ENCODE measurements around the gene PLEKHM1.
A peak's percentile ranks its signal among the peaks of the same experiment; 100 is the strongest.

PLEKHM1 gene

GRCh38 chr17:45430738-45431530 is 59.6 kb downstream of the PLEKHM1 start:
- 3% methylated on average over 43 of the region's 47 CpGs for WGBS
- Histone ChIP-seq H2BK5ac (ENCODE audit: low read depth, low read length, poor library complexity, severe bottlenecking) (no peak overlapping the region), H4K91ac (ENCODE audit: low read length) (no peak overlapping the region), H2BK15ac (ENCODE audit: low read depth, poor library complexity, severe bottlenecking) (peak overlapping the region; percentile 63), H2AFZ (ENCODE audit: low read depth, low read length) (no peak overlapping the region), H3K4me3 (ENCODE audit: insufficient read depth in 1 of 2, low read depth in 1 of 2, low read length in 2 of 2) (peak overlapping the region; percentile 44 to 73), H3K27me3 (ENCODE audit: control insufficient read depth in 1 of 2, insufficient read depth in 1 of 2, low read length in 2 of 2) (peaks cover 23 to 30% of the 10 kb centered on the region in 2 experiments), H2BK12ac (ENCODE audit: low read length in 2 of 2) (no peak overlapping the region), H4K8ac (ENCODE audit: low read length) (no peak overlapping the region), H3K27ac (ENCODE audit: low read length, poor library complexity, severe bottlenecking) (no peak overlapping the region), H3K4ac (ENCODE audit: low read depth in 1 of 2, low read length in 2 of 2) (no peak overlapping the region), H2BK120ac (ENCODE audit: low read depth, low read length) (no peak overlapping the region), H3K79me1 (replicated peaks; ENCODE audit: low read length, poor library complexity, severe bottlenecking) (no peaks in the 10 kb centered on the region), H3K36me3 (ENCODE audit: control insufficient read depth in 1 of 2, insufficient read depth in 2 of 2, low read depth in 1 of 2, low read length in 2 of 2) (peaks cover 9 to 14% of the 10 kb centered on the region in 2 experiments), H3K18ac (ENCODE audit: low read depth in 1 of 2, low read length in 2 of 2) (no peak overlapping the region), H3K9ac (ENCODE audit: low read length) (no peak overlapping the region), H3K4me1 (ENCODE audit: control insufficient read depth, insufficient read depth, low read depth, low read length) (peaks cover 42% of the 10 kb centered on the region), H2AK5ac (ENCODE audit: low read length, severe bottlenecking) (no peak overlapping the region), H3K9me3 (ENCODE audit: control insufficient read depth, low read length) (no peaks in the 10 kb centered on the region), H3K14ac (ENCODE audit: low read length in 2 of 2) (no peak overlapping the region), H3K23ac (ENCODE audit: low read length in 2 of 2) (peak overlapping the region in 1 of 2 experiments; percentile 85), H3K4me2 (ENCODE audit: low read length, poor library complexity, severe bottlenecking) (peak overlapping the region; percentile 90)
- DNase-seq: peak; percentile 47

GRCh38 chr17:45430006-45430737 is 60.3 kb downstream of the PLEKHM1 start:
- WGBS: 18% methylated on average over 59 of the region's 68 CpGs
- H3K4me3 ChIP-seq (ENCODE audit: insufficient read depth in 1 of 2, low read depth in 1 of 2, low read length in 2 of 2): peak overlapping the region in 1 of 2 experiments; percentile 73

GRCh38 chr17:45429339-45430005 is 61.0 kb downstream of the PLEKHM1 start:
- Histone ChIP-seq H3K4ac (ENCODE audit: low read depth in 1 of 2, low read length in 2 of 2) (no peak overlapping the region), H3K36me3 (ENCODE audit: control insufficient read depth in 1 of 2, insufficient read depth in 2 of 2, low read depth in 1 of 2, low read length in 2 of 2) (peaks cover 0 to 2% of the 10 kb centered on the region in 2 experiments), H3K9ac (ENCODE audit: low read length) (no peak overlapping the region), H3K4me3 (ENCODE audit: insufficient read depth in 1 of 2, low read depth in 1 of 2, low read length in 2 of 2) (no peak overlapping the region), H3K27me3 (ENCODE audit: control insufficient read depth in 1 of 2, insufficient read depth in 1 of 2, low read length in 2 of 2) (peaks cover 23 to 30% of the 10 kb centered on the region in 2 experiments), H2BK5ac (ENCODE audit: low read depth, low read length, poor library complexity, severe bottlenecking) (no peak overlapping the region), H2BK120ac (ENCODE audit: low read depth, low read length) (no peak overlapping the region), H3K27ac (ENCODE audit: low read length, poor library complexity, severe bottlenecking) (no peak overlapping the region), H2BK12ac (ENCODE audit: low read length in 2 of 2) (no peak overlapping the region), H3K14ac (ENCODE audit: low read length in 2 of 2) (no peak overlapping the region), H2AFZ (ENCODE audit: low read depth, low read length) (no peak overlapping the region), H3K79me1 (replicated peaks; ENCODE audit: low read length, poor library complexity, severe bottlenecking) (peaks cover 2% of the 10 kb centered on the region), H3K9me3 (ENCODE audit: control insufficient read depth, low read length) (no peaks in the 10 kb centered on the region), H4K8ac (ENCODE audit: low read length) (no peak overlapping the region), H3K18ac (ENCODE audit: low read depth in 1 of 2, low read length in 2 of 2) (no peak overlapping the region), H3K4me1 (ENCODE audit: control insufficient read depth, insufficient read depth, low read depth, low read length) (peaks cover 53% of the 10 kb centered on the region), H2AK5ac (ENCODE audit: low read length, severe bottlenecking) (no peak overlapping the region), H4K91ac (ENCODE audit: low read length) (no peak overlapping the region), H3K4me2 (ENCODE audit: low read length, poor library complexity, severe bottlenecking) (peak overlapping the region; percentile 24), H2BK15ac (ENCODE audit: low read depth, poor library complexity, severe bottlenecking) (no peak overlapping the region), H3K23ac (ENCODE audit: low read length in 2 of 2) (peak overlapping the region in 1 of 2 experiments; percentile 47)
- DNase-seq: peak; percentile 28
- WGBS: 3% methylated on average over 58 of the region's 82 CpGs

More at GRCh38 chr17:45430006-45430737, 60.3 kb downstream of the PLEKHM1 start:
- H2AFZ ChIP-seq (ENCODE audit: low read depth, low read length): no peak overlapping the region
- no peak overlapping the region for H4K8ac ChIP-seq (ENCODE audit: low read length)
- peak overlapping the region in 1 of 2 experiments; percentile 18 for H3K18ac ChIP-seq (ENCODE audit: low read depth in 1 of 2, low read length in 2 of 2)
- H3K79me1 ChIP-seq (replicated peaks; ENCODE audit: low read length, poor library complexity, severe bottlenecking): peaks cover under 1% of the 10 kb centered on the region
- peak overlapping the region; percentile 90 for H3K4me2 ChIP-seq (ENCODE audit: low read length, poor library complexity, severe bottlenecking)
- H3K4ac ChIP-seq (ENCODE audit: low read depth in 1 of 2, low read length in 2 of 2): no peak overlapping the region
- peak overlapping the region in 1 of 2 experiments; percentile 85 for H3K23ac ChIP-seq (ENCODE audit: low read length in 2 of 2)
- no peak overlapping the region for H2BK5ac ChIP-seq (ENCODE audit: low read depth, low read length, poor library complexity, severe bottlenecking)
- no peak overlapping the region for H3K27ac ChIP-seq (ENCODE audit: low read length, poor library complexity, severe bottlenecking)
- no peaks in the 10 kb centered on the region for H3K9me3 ChIP-seq (ENCODE audit: control insufficient read depth, low read length)
- no peak overlapping the region for H3K9ac ChIP-seq (ENCODE audit: low read length)
- peaks cover 49% of the 10 kb centered on the region for H3K4me1 ChIP-seq (ENCODE audit: control insufficient read depth, insufficient read depth, low read depth, low read length)
- H4K91ac ChIP-seq (ENCODE audit: low read length): no peak overlapping the region
- DNase-seq: no peak
- H3K36me3 ChIP-seq (ENCODE audit: control insufficient read depth in 1 of 2, insufficient read depth in 2 of 2, low read depth in 1 of 2, low read length in 2 of 2): peaks cover 3 to 7% of the 10 kb centered on the region in 2 experiments
- H3K14ac ChIP-seq (ENCODE audit: low read length in 2 of 2): no peak overlapping the region
- no peak overlapping the region for H2AK5ac ChIP-seq (ENCODE audit: low read length, severe bottlenecking)
- H2BK12ac ChIP-seq (ENCODE audit: low read length in 2 of 2): no peak overlapping the region
- peaks cover 23 to 30% of the 10 kb centered on the region in 2 experiments for H3K27me3 ChIP-seq (ENCODE audit: control insufficient read depth in 1 of 2, insufficient read depth in 1 of 2, low read length in 2 of 2)
- no peak overlapping the region for H2BK120ac ChIP-seq (ENCODE audit: low read depth, low read length)
- no peak overlapping the region for H2BK15ac ChIP-seq (ENCODE audit: low read depth, poor library complexity, severe bottlenecking)

Data from mesenchymal stem cell (in vitro differentiated cells and primary cell).